Measurements from ENCODE around the gene C12orf57.
A peak's percentile ranks its signal among the peaks of the same experiment; 100 is the strongest.

- TF ChIP-seq CTCF (IDR thresholded peaks at IDR 0.05 in 4 of 5, conservative IDR thresholded peaks at IDR 0.05 in 1 of 5): peak in 1 of 5 experiments; percentile 8
- TF ChIP-seq POLR2A (IDR thresholded peaks at IDR 0.05): no peak
Measured at GRCh38 chr12:6938353-6939190, 5.2 kb upstream of the C12orf57 start.

All from gastrocnemius medialis (tissue), 4 donors.